AG09309 (cell line): ENCODE measurements around the gene NTRK1.

Experiments
- DNase-seq: peaks from one replicate; pipeline ENCODE4 v3.0.0-alpha.2; 2010; ENCODE audit warnings: low read depth
- H3K4me3 ChIP-seq: 2 replicates; pipeline ENCODE4 v1.5.1; 2011; ENCODE audit warnings: mild to moderate bottlenecking, low read depth, low read length, moderate library complexity; ENCODE audit not compliant: control insufficient read depth
- CTCF ChIP-seq: IDR thresholded peaks from 2 replicates; pipeline ENCODE4 v1.5.1; 2011; ENCODE audit warnings: mild to moderate bottlenecking, low read depth, low read length, inconsistent platforms; ENCODE audit not compliant: insufficient read depth, control insufficient read depth; ENCODE audit errors: missing control alignments

NTRK1 gene

DNA sequence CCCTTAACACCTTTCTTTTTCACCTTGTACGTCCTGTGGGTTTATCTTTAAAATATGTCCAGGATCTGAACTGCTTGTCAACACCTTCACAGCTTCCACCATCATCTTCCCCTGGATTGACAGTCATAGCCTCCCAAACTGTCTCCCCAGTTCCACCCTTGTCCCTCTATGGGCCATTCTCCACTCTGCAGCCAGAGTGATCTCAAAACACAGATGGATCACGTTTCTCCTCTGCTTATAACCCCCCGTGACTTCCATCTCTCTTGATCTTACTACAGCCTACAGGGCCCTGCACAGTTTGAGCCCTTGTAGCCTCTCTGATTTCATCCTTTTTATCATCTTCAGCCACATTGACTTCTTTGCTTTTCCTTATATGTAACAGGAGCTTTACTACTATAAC lies 6.0 kb upstream of the NTRK1 start:
- no peak for TF ChIP-seq CTCF
- no peak for DNase-seq
- H3K4me3 ChIP-seq = no peak overlapping the region

- no peak for TF ChIP-seq CTCF
- no peak for DNase-seq
- H3K4me3 ChIP-seq = no peak overlapping the region
These were observed 4.3 kb upstream of the NTRK1 start for GRCh38 chr1:156856282-156856785.

DNA sequence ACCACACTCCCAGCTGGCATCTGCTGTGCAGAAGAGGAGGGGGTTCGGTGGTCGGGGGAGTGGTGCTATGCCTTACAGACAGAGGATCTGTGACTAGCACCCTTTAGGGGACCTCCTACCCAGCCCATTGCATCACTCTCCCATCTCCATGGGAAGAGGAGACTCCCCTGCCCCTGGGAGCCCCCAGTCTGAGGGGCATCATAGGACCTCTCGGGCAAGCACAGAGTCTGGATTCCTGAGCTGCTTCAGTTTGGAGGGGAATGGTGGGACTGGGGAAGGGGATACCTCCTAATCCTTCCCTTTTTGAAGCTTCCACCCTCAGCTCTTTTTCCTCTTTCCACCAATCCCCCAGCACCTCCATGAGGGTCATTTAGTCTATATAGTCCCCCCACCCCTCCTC lies 3.1 kb upstream of the NTRK1 start:
- no peak for TF ChIP-seq CTCF
- DNase-seq = no peak
- H3K4me3 ChIP-seq = no peak overlapping the region

DNA sequence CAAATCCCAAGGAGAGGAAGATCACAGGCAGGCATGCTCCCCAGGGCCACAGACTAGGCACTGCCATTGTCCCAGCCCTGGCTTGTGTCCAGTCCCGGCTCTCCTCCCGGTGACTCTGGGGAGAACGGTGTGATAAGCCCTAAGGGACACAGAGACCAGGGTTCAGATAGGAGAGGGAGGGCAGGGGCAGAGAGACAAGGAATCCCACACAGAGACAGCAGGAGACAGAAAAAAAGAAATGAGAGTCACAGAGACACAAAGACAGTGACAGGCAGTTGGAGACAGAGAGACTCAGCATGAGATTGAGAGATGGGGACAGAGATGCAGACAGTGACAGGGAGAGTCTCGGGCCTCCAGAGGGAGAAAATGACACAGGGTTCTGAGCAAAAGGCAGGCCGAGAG lies 2.1 kb upstream of the NTRK1 start:
- H3K4me3 ChIP-seq = no peak overlapping the region
- no peak for TF ChIP-seq CTCF
- no peak for DNase-seq

DNA sequence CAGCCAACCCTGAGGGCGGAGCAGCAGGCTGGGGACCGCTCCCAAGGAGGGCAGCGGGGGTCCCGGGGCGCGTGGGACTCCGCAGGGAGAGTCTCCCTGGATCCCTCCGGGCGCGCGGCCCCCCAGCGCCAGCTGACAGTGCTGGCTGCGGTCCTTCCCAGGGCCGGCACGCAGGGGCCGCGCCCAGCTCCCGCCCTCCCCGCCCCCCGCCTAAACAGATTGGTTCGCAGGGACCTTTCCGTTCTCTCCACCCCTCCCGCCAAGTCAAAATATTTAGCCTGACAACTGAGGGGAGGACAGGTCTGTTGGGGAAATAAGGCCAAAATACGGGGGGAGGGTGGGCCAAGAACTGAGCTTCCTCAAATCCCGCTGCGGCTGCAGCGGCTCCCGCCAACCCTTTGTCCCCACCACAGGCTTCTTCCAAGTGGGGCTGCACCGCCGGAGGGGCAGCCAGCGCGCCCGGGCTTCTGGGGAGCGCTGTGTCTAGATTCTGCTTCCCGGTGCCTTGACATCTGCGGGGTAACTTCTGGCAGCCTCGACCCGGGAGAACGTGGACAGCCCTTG lies 1.6 kb upstream of the NTRK1 start, which contains the start of gene INSRR:
Gene INSRR (minus strand): TSS at position 159 of the 564 bp plus-strand sequence. CDS start 496 bp downstream, outside the sequence.
- DNase-seq = no peak
- TF ChIP-seq CTCF = no peak
- H3K4me3 ChIP-seq = peak within 1 kb of the TSS; percentile 42

- TF ChIP-seq CTCF = no peak
- H3K4me3 ChIP-seq = peak overlapping the region; percentile 42
- DNase-seq = no peak
These were observed 1.0 kb upstream of the NTRK1 start for GRCh38 chr1:156859523-156860112.
